ENCODE data around the gene IGSF22.
"Not testable (repeated sequence)": the region's sequence is repeated elsewhere in the genome, so short reads cannot be mapped to it uniquely, and the experiment has no call there.

IGSF22 gene

GRCh38 chr11:18696638-18697225 is 29.3 kb downstream of the IGSF22 start:
- H3K27ac ChIP-seq, result no peak overlapping the region
- DNase-seq (ENCODE audit: low spot score), result no peak
- H3K4me3 ChIP-seq, result no peak overlapping the region
- no peak for TF ChIP-seq CTCF (IDR thresholded peaks at IDR 0.05)

- no peak for TF ChIP-seq CTCF (IDR thresholded peaks at IDR 0.05)
- H3K27ac ChIP-seq, result no peak overlapping the region
- no peak overlapping the region for H3K4me3 ChIP-seq
- DNase-seq (ENCODE audit: low spot score), result no peak
Measured at GRCh38 chr11:18692941-18693760, 32.8 kb downstream of the IGSF22 start.

- H3K27ac ChIP-seq, result not testable (repeated sequence)
Measured at GRCh38 chr11:18691467-18692140, 34.4 kb downstream of the IGSF22 start.

GRCh38 chr11:18684267-18684666 is 41.7 kb downstream of the IGSF22 start:
- Histone ChIP-seq H3K4me3 (no peak overlapping the region), H3K27ac (no peak overlapping the region)
- TF ChIP-seq CTCF (IDR thresholded peaks at IDR 0.05), result no peak
- no peak for DNase-seq (ENCODE audit: low spot score)

More at GRCh38 chr11:18691467-18692140, 34.4 kb downstream of the IGSF22 start:
- DNase-seq (ENCODE audit: low spot score); H3K4me3 ChIP-seq: not testable (repeated sequence)

GRCh38 chr11:18682466-18682865 is 43.5 kb downstream of the IGSF22 start:
- DNase-seq (ENCODE audit: low spot score), result no peak
- H3K27ac ChIP-seq, result no peak overlapping the region
- no peak overlapping the region for H3K4me3 ChIP-seq
- TF ChIP-seq CTCF (IDR thresholded peaks at IDR 0.05), result no peak

GRCh38 chr11:18681949-18682348 is 44.0 kb downstream of the IGSF22 start:
- not testable (repeated sequence) for DNase-seq (ENCODE audit: low spot score); H3K27ac ChIP-seq; H3K4me3 ChIP-seq

GRCh38 chr11:18677560-18677959 is 48.4 kb downstream of the IGSF22 start:
- Histone ChIP-seq H3K27ac (no peak overlapping the region), H3K4me3 (no peak overlapping the region)
- TF ChIP-seq CTCF (IDR thresholded peaks at IDR 0.05), result no peak
- no peak for DNase-seq (ENCODE audit: low spot score)

GRCh38 chr11:18676803-18677202 is 49.2 kb downstream of the IGSF22 start:
- no peak for DNase-seq (ENCODE audit: low spot score)
- Histone ChIP-seq H3K4me3 (no peak overlapping the region), H3K27ac (no peak overlapping the region)
- no peak for TF ChIP-seq CTCF (IDR thresholded peaks at IDR 0.05)

- H3K4me3 ChIP-seq; H3K27ac ChIP-seq; DNase-seq (ENCODE audit: low spot score): not testable (repeated sequence)
Measured at GRCh38 chr11:18672209-18672608, 53.8 kb downstream of the IGSF22 start.

Data from coronary artery (tissue), 2 donors.